ENCODE results near the gene CCDC15.

CCDC15 gene

DNA sequence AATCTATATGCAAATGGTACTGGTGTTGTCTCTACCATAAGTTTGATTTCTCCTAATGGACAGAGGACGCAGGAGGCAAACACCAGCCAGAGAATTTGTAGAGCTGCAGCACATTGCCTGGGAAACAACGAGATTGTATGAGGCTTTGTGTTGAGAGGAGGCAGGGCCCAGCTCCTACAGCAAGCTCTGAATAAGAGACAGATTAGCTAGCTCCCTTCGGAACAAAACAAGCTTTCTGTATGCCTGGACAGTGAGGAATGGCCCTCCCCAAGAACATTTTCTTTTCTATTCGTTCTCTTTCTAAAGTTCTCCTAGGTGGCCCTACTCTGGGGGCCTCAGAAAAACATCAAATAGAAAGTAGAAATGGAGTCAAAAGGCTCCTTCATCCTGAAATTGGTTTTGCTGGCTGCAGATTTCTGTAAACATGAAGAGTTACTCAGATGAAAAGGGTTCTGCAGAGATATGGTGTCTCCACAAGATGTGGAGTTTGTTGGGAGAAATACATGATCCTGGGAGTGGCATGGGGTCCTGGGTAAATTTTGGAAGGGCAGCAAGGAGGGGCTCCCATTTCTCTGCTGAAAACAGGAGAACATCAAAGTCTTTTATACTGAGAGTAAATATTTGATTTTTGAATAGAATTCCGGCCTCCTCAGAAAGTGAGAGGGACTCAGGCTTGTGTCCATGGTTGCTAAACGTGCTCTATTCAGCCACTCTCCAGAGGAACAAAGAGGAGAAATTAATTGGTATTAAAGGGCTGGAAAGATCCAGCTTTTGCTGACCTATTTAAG is 11.3 kb upstream of the CCDC15 start:
- no peak overlapping the region for H3K9ac ChIP-seq (ENCODE audit: low read length in 5 of 5)
- no peaks in the 10 kb centered on the region for H3K27me3 ChIP-seq (ENCODE audit: control insufficient read depth in 5 of 5, insufficient read depth in 4 of 5, low read length in 5 of 5)
- no peak overlapping the region for H3K4me3 ChIP-seq (ENCODE audit: low read depth in 1 of 5, low read length in 5 of 5)
- H3K4me1 ChIP-seq (ENCODE audit: control insufficient read depth in 5 of 5, insufficient read depth in 5 of 5, low read length in 5 of 5) = peaks cover 0 to 32% (median 20%) of the 10 kb centered on the region in 5 donors
- H3K36me3 ChIP-seq (ENCODE audit: control insufficient read depth in 5 of 5, insufficient read depth in 5 of 5, low read length in 5 of 5) = no peaks in the 10 kb centered on the region
- no peaks in the 10 kb centered on the region for H3K9me3 ChIP-seq (ENCODE audit: control insufficient read depth in 5 of 5, low read length in 5 of 5)
- H3K27ac ChIP-seq (ENCODE audit: low read depth, low read length) = peak overlapping the region; percentile 6

DNA sequence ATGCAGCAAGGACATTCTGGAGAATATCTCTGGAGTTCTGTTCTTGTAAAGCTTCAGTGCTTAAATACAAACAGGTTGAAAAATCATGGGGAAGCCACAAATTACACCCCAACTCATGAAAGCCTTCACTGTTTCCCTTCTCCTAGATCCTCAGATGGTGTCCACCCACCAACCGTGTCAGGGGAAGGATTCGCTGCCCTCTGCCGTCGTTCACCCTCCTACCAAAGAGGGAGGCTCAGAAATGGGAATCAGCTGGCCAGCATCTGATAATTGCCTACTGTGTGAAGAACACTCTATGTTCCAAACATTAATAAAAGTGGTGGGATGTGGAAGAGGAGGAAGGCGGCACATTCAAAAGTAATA is 10.8 kb upstream of the CCDC15 start:
- H3K27me3 ChIP-seq (ENCODE audit: control insufficient read depth in 5 of 5, insufficient read depth in 4 of 5, low read length in 5 of 5) = no peaks in the 10 kb centered on the region
- H3K36me3 ChIP-seq (ENCODE audit: control insufficient read depth in 5 of 5, insufficient read depth in 5 of 5, low read length in 5 of 5) = no peaks in the 10 kb centered on the region
- H3K4me1 ChIP-seq (ENCODE audit: control insufficient read depth in 5 of 5, insufficient read depth in 5 of 5, low read length in 5 of 5) = peaks cover 0 to 29% (median 15%) of the 10 kb centered on the region in 5 donors
- H3K4me3 ChIP-seq (ENCODE audit: low read depth in 1 of 5, low read length in 5 of 5) = no peak overlapping the region
- H3K27ac ChIP-seq (ENCODE audit: low read depth, low read length) = no peak overlapping the region
- no peak overlapping the region for H3K9ac ChIP-seq (ENCODE audit: low read length in 5 of 5)
- H3K9me3 ChIP-seq (ENCODE audit: control insufficient read depth in 5 of 5, low read length in 5 of 5) = no peaks in the 10 kb centered on the region

DNA sequence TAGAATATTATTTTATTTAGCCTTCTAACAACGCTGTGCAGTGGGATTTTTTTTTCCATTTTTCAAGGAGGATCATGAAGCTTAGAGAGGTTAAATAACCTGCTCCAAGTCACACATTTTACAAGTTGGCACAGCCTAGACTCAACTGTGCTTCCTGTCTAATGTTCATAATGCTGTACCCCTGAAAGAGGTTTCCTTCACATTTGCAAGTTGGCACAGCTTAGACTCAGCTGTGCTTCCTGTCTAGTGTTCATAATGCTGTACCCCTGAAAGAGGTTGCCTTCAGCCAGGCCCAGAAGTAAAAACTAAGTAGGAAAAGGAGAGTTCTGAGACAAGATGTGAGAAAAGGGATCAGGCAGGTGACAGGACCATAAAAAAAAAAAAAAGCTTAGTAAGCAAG is 10.3 kb upstream of the CCDC15 start:
- no peaks in the 10 kb centered on the region for H3K27me3 ChIP-seq (ENCODE audit: control insufficient read depth in 5 of 5, insufficient read depth in 4 of 5, low read length in 5 of 5)
- peaks cover 0 to 24% (median 15%) of the 10 kb centered on the region in 5 donors for H3K4me1 ChIP-seq (ENCODE audit: control insufficient read depth in 5 of 5, insufficient read depth in 5 of 5, low read length in 5 of 5)
- peak overlapping the region in 1 of 5 donors; percentile 26 for H3K9ac ChIP-seq (ENCODE audit: low read length in 5 of 5)

DNA sequence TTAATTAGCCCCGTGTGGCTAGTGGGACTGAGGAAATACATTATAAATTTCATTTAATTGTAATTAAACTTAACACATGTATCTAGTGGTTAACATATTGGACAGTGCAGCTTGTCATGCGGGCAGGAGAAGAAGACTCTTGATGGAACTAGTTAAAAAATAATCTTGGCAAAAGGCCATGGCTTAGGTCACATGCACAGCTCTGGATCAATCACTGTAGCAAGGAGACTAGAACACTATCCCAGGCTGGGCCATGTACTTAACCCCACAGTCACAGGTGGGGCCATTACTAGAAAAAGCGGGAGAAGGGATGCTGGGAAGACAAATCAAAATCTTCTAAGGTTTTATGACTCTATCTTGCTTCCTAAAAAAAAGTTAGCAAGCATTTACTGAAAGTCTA is 9.4 kb upstream of the CCDC15 start:
- Histone ChIP-seq H3K27ac (ENCODE audit: low read depth, low read length) (peak overlapping the region; percentile 51), H3K36me3 (ENCODE audit: control insufficient read depth in 5 of 5, insufficient read depth in 5 of 5, low read length in 5 of 5) (no peaks in the 10 kb centered on the region), H3K9me3 (ENCODE audit: control insufficient read depth in 5 of 5, low read length in 5 of 5) (no peaks in the 10 kb centered on the region), H3K27me3 (ENCODE audit: control insufficient read depth in 5 of 5, insufficient read depth in 4 of 5, low read length in 5 of 5) (no peaks in the 10 kb centered on the region), H3K4me1 (ENCODE audit: control insufficient read depth in 5 of 5, insufficient read depth in 5 of 5, low read length in 5 of 5) (peaks cover 0 to 15% (median 8%) of the 10 kb centered on the region in 5 donors), H3K4me3 (ENCODE audit: low read depth in 1 of 5, low read length in 5 of 5) (no peak overlapping the region), H3K9ac (ENCODE audit: low read length in 5 of 5) (peak overlapping the region in 1 of 5 donors; percentile 51)

More for the DNA sequence above, 10.3 kb upstream of the CCDC15 start:
- no peak overlapping the region for H3K4me3 ChIP-seq (ENCODE audit: low read depth in 1 of 5, low read length in 5 of 5)
- peak overlapping the region; percentile 51 for H3K27ac ChIP-seq (ENCODE audit: low read depth, low read length)
- H3K9me3 ChIP-seq (ENCODE audit: control insufficient read depth in 5 of 5, low read length in 5 of 5) = no peaks in the 10 kb centered on the region
- H3K36me3 ChIP-seq (ENCODE audit: control insufficient read depth in 5 of 5, insufficient read depth in 5 of 5, low read length in 5 of 5) = no peaks in the 10 kb centered on the region

DNA sequence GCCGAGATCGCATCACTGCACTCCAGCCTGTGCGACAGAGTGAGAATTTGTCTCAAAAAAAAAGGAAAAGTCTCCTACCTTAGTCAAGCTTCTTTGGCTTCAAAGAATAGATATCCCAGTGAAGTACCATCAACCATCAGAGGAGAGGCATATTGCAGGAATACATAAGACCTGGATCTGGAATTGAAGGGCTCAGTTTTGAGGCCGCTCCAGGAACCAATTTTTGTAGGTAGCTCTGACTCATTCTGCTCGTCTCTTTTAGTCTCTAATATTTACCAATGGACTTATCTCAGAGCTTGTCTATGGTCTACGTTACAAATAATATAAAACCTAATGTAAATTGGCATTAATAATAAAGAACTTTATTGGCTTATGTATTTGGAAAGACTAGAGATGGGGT is 8.2 kb upstream of the CCDC15 start:
- Histone ChIP-seq H3K4me1 (ENCODE audit: control insufficient read depth in 5 of 5, insufficient read depth in 5 of 5, low read length in 5 of 5) (peaks cover 0 to 14% (median 6%) of the 10 kb centered on the region in 5 donors), H3K9ac (ENCODE audit: low read length in 5 of 5) (no peak overlapping the region), H3K36me3 (ENCODE audit: control insufficient read depth in 5 of 5, insufficient read depth in 5 of 5, low read length in 5 of 5) (no peaks in the 10 kb centered on the region), H3K9me3 (ENCODE audit: control insufficient read depth in 5 of 5, low read length in 5 of 5) (no peaks in the 10 kb centered on the region), H3K27ac (ENCODE audit: low read depth, low read length) (no peak overlapping the region), H3K4me3 (ENCODE audit: low read depth in 1 of 5, low read length in 5 of 5) (no peak overlapping the region), H3K27me3 (ENCODE audit: control insufficient read depth in 5 of 5, insufficient read depth in 4 of 5, low read length in 5 of 5) (no peaks in the 10 kb centered on the region)

DNA sequence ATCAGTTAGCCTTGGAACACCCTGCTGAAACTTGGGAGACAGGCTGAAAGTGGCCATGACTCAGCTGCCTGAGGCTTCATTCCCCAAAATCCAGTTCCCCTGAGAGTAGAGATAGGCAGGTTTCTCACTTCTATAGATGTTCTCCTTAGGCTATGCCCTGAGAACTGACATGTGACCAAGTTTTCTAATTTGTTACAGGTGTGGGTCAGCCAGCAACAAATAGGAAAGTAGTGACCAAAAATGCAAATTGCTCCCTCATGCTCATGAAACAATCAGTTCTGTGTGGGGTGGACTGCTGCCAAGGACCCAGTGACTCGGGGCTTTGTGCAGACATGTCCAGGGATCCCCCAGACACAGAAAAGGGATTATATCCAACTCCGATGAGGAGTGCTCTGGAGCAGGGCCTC is 7.3 kb upstream of the CCDC15 start:
- H3K27ac ChIP-seq (ENCODE audit: low read depth, low read length) = no peak overlapping the region
- H3K36me3 ChIP-seq (ENCODE audit: control insufficient read depth in 5 of 5, insufficient read depth in 5 of 5, low read length in 5 of 5) = no peaks in the 10 kb centered on the region
- H3K4me1 ChIP-seq (ENCODE audit: control insufficient read depth in 5 of 5, insufficient read depth in 5 of 5, low read length in 5 of 5) = peaks cover 0 to 14% (median 6%) of the 10 kb centered on the region in 5 donors
- no peak overlapping the region for H3K4me3 ChIP-seq (ENCODE audit: low read depth in 1 of 5, low read length in 5 of 5)
- no peaks in the 10 kb centered on the region for H3K27me3 ChIP-seq (ENCODE audit: control insufficient read depth in 5 of 5, insufficient read depth in 4 of 5, low read length in 5 of 5)
- no peaks in the 10 kb centered on the region for H3K9me3 ChIP-seq (ENCODE audit: control insufficient read depth in 5 of 5, low read length in 5 of 5)
- H3K9ac ChIP-seq (ENCODE audit: low read length in 5 of 5) = no peak overlapping the region

DNA sequence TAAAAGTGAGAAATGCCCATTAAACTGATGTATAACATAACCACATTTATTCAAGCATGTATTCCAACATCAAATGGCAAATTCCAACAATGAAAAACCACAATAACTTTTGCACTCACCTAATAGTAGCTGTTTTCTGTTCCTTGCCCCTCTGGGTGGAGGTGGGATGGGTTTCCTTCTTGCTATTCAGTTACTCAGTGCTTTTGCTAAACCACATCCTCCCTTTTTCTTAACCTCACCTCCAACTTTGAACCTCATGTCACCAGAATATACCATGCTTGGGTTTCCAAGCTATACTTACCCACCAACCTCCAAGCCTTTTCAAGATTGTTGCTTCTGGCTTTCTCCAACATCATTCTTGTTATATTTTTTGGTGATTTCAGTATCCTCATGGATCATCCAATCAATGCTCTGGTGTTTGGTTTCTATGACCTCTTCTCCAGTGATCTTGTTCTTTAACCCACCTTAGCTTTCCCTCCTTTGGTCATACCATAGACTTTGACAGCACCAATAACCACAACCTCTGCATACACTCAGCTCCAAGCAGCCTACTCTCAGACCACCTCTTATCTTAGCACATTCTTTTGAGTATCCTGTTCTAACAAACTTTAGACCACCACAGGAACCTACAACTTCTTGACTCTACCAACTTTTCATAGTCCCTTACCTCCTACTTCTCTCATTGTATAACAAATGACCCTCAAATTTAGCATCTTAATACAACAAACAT is 3.2 kb upstream of the CCDC15 start:
- no peaks in the 10 kb centered on the region for H3K36me3 ChIP-seq (ENCODE audit: control insufficient read depth in 5 of 5, insufficient read depth in 5 of 5, low read length in 5 of 5)
- H3K9ac ChIP-seq (ENCODE audit: low read length in 5 of 5) = no peak overlapping the region
- no peaks in the 10 kb centered on the region for H3K27me3 ChIP-seq (ENCODE audit: control insufficient read depth in 5 of 5, insufficient read depth in 4 of 5, low read length in 5 of 5)
- H3K9me3 ChIP-seq (ENCODE audit: control insufficient read depth in 5 of 5, low read length in 5 of 5) = no peaks in the 10 kb centered on the region
- no peak overlapping the region for H3K27ac ChIP-seq (ENCODE audit: low read depth, low read length)
- no peak overlapping the region for H3K4me3 ChIP-seq (ENCODE audit: low read depth in 1 of 5, low read length in 5 of 5)
- H3K4me1 ChIP-seq (ENCODE audit: control insufficient read depth in 5 of 5, insufficient read depth in 5 of 5, low read length in 5 of 5) = peaks cover 3 to 15% (median 14%) of the 10 kb centered on the region in 5 donors

DNA sequence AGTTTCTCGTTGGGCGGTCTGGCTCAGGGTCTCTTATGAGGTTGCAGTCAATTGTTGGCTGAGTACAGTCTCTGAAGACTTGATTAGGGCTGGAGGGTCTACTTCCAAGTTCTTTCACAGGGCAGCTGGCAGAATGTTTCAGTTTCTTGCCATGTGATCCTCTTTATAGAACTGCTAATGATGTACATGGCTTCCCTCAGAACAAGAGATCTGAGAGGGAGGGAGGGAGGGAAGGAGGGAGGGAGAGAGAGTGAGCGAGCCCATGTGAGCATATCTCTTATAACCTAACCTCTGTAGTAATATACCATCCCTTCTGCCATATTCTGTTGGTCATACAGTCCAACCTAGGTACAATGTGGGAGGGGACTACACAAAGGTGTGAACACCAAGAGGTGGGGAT is 2.7 kb upstream of the CCDC15 start:
- H3K4me3 ChIP-seq (ENCODE audit: low read depth in 1 of 5, low read length in 5 of 5) = no peak overlapping the region
- H3K36me3 ChIP-seq (ENCODE audit: control insufficient read depth in 5 of 5, insufficient read depth in 5 of 5, low read length in 5 of 5) = no peaks in the 10 kb centered on the region

DNA sequence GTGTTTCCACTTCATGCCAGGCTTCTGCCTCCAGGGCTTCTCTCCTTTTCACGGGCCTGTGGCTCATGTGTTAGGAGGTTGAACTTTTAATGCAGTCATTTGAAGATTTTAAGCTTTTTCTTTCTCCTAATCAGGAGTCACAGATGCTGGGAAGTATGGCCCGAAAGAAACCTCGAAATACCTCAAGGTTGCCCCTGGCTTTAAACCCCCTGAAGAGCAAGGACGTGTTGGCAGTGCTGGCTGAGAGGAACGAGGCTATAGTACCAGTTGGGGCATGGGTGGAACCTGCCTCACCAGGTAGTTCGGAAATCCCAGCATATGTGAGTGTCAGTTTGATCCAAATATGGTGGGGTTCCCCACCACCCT is 571 bp downstream of the CCDC15 start:
- peak overlapping the region; percentile 84 to 93 (median 90) for H3K4me3 ChIP-seq (ENCODE audit: low read depth in 1 of 5, low read length in 5 of 5)
- peak overlapping the region in 4 of 5 donors; percentile 70 to 83 (median 80) for H3K9ac ChIP-seq (ENCODE audit: low read length in 5 of 5)
- H3K36me3 ChIP-seq (ENCODE audit: control insufficient read depth in 5 of 5, insufficient read depth in 5 of 5, low read length in 5 of 5) = no peaks in the 10 kb centered on the region
- H3K4me1 ChIP-seq (ENCODE audit: control insufficient read depth in 5 of 5, insufficient read depth in 5 of 5, low read length in 5 of 5) = peaks cover 3 to 15% (median 14%) of the 10 kb centered on the region in 5 donors
- no peaks in the 10 kb centered on the region for H3K9me3 ChIP-seq (ENCODE audit: control insufficient read depth in 5 of 5, low read length in 5 of 5)
- H3K27ac ChIP-seq (ENCODE audit: low read depth, low read length) = peak overlapping the region; percentile 85
- H3K27me3 ChIP-seq (ENCODE audit: control insufficient read depth in 5 of 5, insufficient read depth in 4 of 5, low read length in 5 of 5) = no peaks in the 10 kb centered on the region

More for the DNA sequence above, 2.7 kb upstream of the CCDC15 start:
- Histone ChIP-seq H3K27me3 (ENCODE audit: control insufficient read depth in 5 of 5, insufficient read depth in 4 of 5, low read length in 5 of 5) (no peaks in the 10 kb centered on the region), H3K27ac (ENCODE audit: low read depth, low read length) (no peak overlapping the region), H3K4me1 (ENCODE audit: control insufficient read depth in 5 of 5, insufficient read depth in 5 of 5, low read length in 5 of 5) (peaks cover 3 to 15% (median 14%) of the 10 kb centered on the region in 5 donors), H3K9me3 (ENCODE audit: control insufficient read depth in 5 of 5, low read length in 5 of 5) (no peaks in the 10 kb centered on the region), H3K9ac (ENCODE audit: low read length in 5 of 5) (no peak overlapping the region)

DNA sequence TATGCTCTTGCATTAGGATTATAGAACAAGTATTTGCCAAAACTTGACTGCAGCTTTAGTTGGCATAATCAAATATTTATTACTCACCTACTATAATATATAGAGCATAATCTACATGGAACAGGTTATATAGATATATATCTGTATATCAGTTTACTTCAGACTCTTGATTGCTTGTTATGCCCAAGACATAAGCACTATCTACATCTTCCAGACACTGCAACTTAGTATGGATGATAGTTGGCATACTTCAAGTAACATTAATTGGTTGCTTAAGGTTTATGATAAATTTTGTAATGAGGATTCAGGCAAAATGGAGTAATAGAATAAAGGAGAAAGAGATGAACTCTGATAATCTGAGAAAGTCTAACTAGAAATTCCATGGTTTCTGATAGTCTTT is 1.0 kb downstream of the CCDC15 start:
- H3K36me3 ChIP-seq (ENCODE audit: control insufficient read depth in 5 of 5, insufficient read depth in 5 of 5, low read length in 5 of 5) = no peaks in the 10 kb centered on the region
- H3K9me3 ChIP-seq (ENCODE audit: control insufficient read depth in 5 of 5, low read length in 5 of 5) = no peaks in the 10 kb centered on the region
- peaks cover 3 to 15% (median 14%) of the 10 kb centered on the region in 5 donors for H3K4me1 ChIP-seq (ENCODE audit: control insufficient read depth in 5 of 5, insufficient read depth in 5 of 5, low read length in 5 of 5)
- no peak overlapping the region for H3K9ac ChIP-seq (ENCODE audit: low read length in 5 of 5)
- H3K27me3 ChIP-seq (ENCODE audit: control insufficient read depth in 5 of 5, insufficient read depth in 4 of 5, low read length in 5 of 5) = no peaks in the 10 kb centered on the region
- H3K4me3 ChIP-seq (ENCODE audit: low read depth in 1 of 5, low read length in 5 of 5) = peak overlapping the region in 1 of 5 donors; percentile 90
- H3K27ac ChIP-seq (ENCODE audit: low read depth, low read length) = no peak overlapping the region

Data from subcutaneous abdominal adipose tissue (tissue), 5 donors.